Measurements from ENCODE around the gene CDC42. TPM values are rescaled to one million over a fixed set of nuclear protein-coding genes. Genes with fewer than 3 reads are reported as not detected.

Gene CDC42
- total and polyA plus RNA-seq, 9 of the 15 experiments (the other 6 are each of a cell fraction or from before 2014, with no cell fraction given), result 186 to 398 (median 325) TPM

GRCh38 chr1:22122273-22123070 is 70.0 kb downstream of the CDC42 start:
- TF ChIP-seq ZNF589 (CRISPR knock-in tag; IDR thresholded peaks at IDR 0.05; ENCODE audit: low read depth) (no peak), POLR2G (IDR thresholded peaks at IDR 0.05; ENCODE audit: low read depth, low read length) (peak; percentile 45), NFRKB (IDR thresholded peaks at IDR 0.05; ENCODE audit: low read depth) (no peak), GABPB1 (CRISPR knock-in tag; IDR thresholded peaks at IDR 0.05) (0 out of 2 replicates have a peak, but pooled peaks have one; percentile 9), TBL1XR1 (IDR thresholded peaks at IDR 0.05; ENCODE audit: low read length in 2 of 2) (no peak)
- POLR2A ChIA-PET, result no interaction called here
- H3K4me3 ChIP-seq, result no peak overlapping the region
- WGBS (ENCODE audit: insufficient coverage, low coverage, missing lambda C conversion rate), result 87% methylated on average over 21 of the region's 21 CpGs
- H3K36me3 ChIP-seq (ENCODE audit: control insufficient read depth, insufficient read depth, low read length), result 0 out of 3 replicates have a peak, but pooled peaks cover 2% of the 10 kb centered on the region
- in situ Hi-C loops (cut with MboI) (no loop called here), intact Hi-C loops (cut with micrococcal nuclease) (no loop called here)
- H3K9me1 ChIP-seq (ENCODE audit: control insufficient read depth, insufficient read depth, low read length), result peaks cover 4% of the 10 kb centered on the region
- no peaks in the 10 kb centered on the region for H3K9me3 ChIP-seq (replicated peaks; ENCODE audit: control insufficient read depth, insufficient read depth, low read depth, low read length)
- peak overlapping the region in 1 of 2 experiments; percentile 84; a peak in 2 of 4 replicates for H3K9ac ChIP-seq (ENCODE audit: insufficient read depth in 1 of 2, low read depth in 2 of 2, low read length in 2 of 2)
- H3K27ac ChIP-seq (ENCODE audit: extremely low read depth, low read depth, low read length), result no peak overlapping the region
- ATAC-seq (no peak), FAIRE-seq (no peak), DNase-seq (ENCODE audit: extremely low read depth in 1 of 4, low spot score in 3 of 4) (no peak)
- CTCF ChIA-PET (ENCODE audit: low intra/inter-chr PET ratio), result no interaction called here
- no peak overlapping the region for H2AFZ ChIP-seq (ENCODE audit: low read depth, low read length)
- peaks cover 14 to 41% of the 10 kb centered on the region in 2 experiments for H3K4me1 ChIP-seq (replicated peaks in 1 of 2; ENCODE audit: control insufficient read depth in 2 of 2, insufficient read depth in 2 of 2, low read length in 2 of 2)
- H3K27me3 ChIP-seq (ENCODE audit: control insufficient read depth in 2 of 2, insufficient read depth in 2 of 2, low read length in 2 of 2), result peaks cover 0 to 9% of the 10 kb centered on the region in 2 experiments; a peak in 2 of 5 replicates
- BruUV-seq (replicated peaks), result no TSS peak
- 0 out of 2 replicates have a peak overlapping the region, but pooled peaks have one; percentile 35 for H3K4me2 ChIP-seq (ENCODE audit: insufficient read depth, low read length)
- H3K79me2 ChIP-seq (ENCODE audit: control insufficient read depth, insufficient read depth, low read length), result no peaks in the 10 kb centered on the region
- peaks cover 28% of the 10 kb centered on the region for H4K20me1 ChIP-seq (replicated peaks; ENCODE audit: control insufficient read depth, insufficient read depth, low read length)

GRCh38 chr1:22123071-22123390 is 70.5 kb downstream of the CDC42 start:
- Histone ChIP-seq H2AFZ (ENCODE audit: low read depth, low read length) (no peak overlapping the region), H3K9me3 (replicated peaks; ENCODE audit: control insufficient read depth, insufficient read depth, low read depth, low read length) (no peaks in the 10 kb centered on the region), H3K79me2 (ENCODE audit: control insufficient read depth, insufficient read depth, low read length) (no peaks in the 10 kb centered on the region), H3K9ac (ENCODE audit: insufficient read depth in 1 of 2, low read depth in 2 of 2, low read length in 2 of 2) (peak overlapping the region in 1 of 2 experiments; percentile 38; a peak in 1 of 4 replicates), H3K4me2 (ENCODE audit: insufficient read depth, low read length) (no peak overlapping the region), H3K9me1 (ENCODE audit: control insufficient read depth, insufficient read depth, low read length) (no peaks in the 10 kb centered on the region), H3K4me3 (no peak overlapping the region), H3K27ac (ENCODE audit: extremely low read depth, low read depth, low read length) (no peak overlapping the region), H3K36me3 (ENCODE audit: control insufficient read depth, insufficient read depth, low read length) (no peaks in the 10 kb centered on the region), H3K4me1 (replicated peaks in 1 of 2; ENCODE audit: control insufficient read depth in 2 of 2, insufficient read depth in 2 of 2, low read length in 2 of 2) (peaks cover 14 to 35% of the 10 kb centered on the region in 2 experiments), H3K27me3 (ENCODE audit: control insufficient read depth in 2 of 2, insufficient read depth in 2 of 2, low read length in 2 of 2) (peaks cover 0 to 14% of the 10 kb centered on the region in 2 experiments; a peak in 3 of 5 replicates), H4K20me1 (replicated peaks; ENCODE audit: control insufficient read depth, insufficient read depth, low read length) (peaks cover 27% of the 10 kb centered on the region)
- FAIRE-seq, result no peak
- 87% methylated on average over 8 of the region's 8 CpGs for WGBS (ENCODE audit: insufficient coverage, low coverage, missing lambda C conversion rate)
- in situ Hi-C loops (cut with MboI), result no loop called here
- BruUV-seq (replicated peaks), result no TSS peak
- intact Hi-C loops (cut with micrococcal nuclease), result no loop called here
- POLR2A ChIA-PET, result no interaction called here
- DNase-seq (ENCODE audit: extremely low read depth in 1 of 4, low spot score in 3 of 4), result no peak
- TF ChIP-seq STAT6 (CRISPR knock-in tag; IDR thresholded peaks at IDR 0.05) (no peak), ZBTB11 (CRISPR knock-in tag; IDR thresholded peaks at IDR 0.05) (peak in 1 of 3 experiments; percentile 13; a peak in 1 of 6 replicates)
- CTCF ChIA-PET (ENCODE audit: low intra/inter-chr PET ratio), result no interaction called here
- no peak for ATAC-seq
